Cardiac muscle cell (in vitro differentiated cells and primary cell): ENCODE data around the gene UROC1. TPM values are rescaled to one million over a fixed set of nuclear protein-coding genes. Genes with fewer than 3 reads are reported as not detected.

Experiments used
- DNase-seq, 2 donors: peaks; one replicate each; pipeline versions ENCODE4 v3.0.0 to v3.0.0-alpha.2; 2010 to 2017; ENCODE audit warnings: low read depth in 1 of 2, low spot score in 1 of 2
- H3K27ac ChIP-seq: fragments of 200-600 bp; sonication (generic); 2 replicates; pipeline ENCODE4 v1.5.1; 2016
- H3K27me3 ChIP-seq: fragments of 200-600 bp; sonication (generic); 2 replicates; pipeline ENCODE4 v1.6.0; 2016; ENCODE audit warnings: control low read depth
- H3K36me3 ChIP-seq: fragments of 200-600 bp; sonication (generic); 2 replicates; pipeline ENCODE4 v1.5.1; 2016; ENCODE audit warnings: control low read depth
- H3K4me1 ChIP-seq: fragments of 200-600 bp; sonication (generic); 2 replicates; pipeline ENCODE4 v1.8.1; 2017; ENCODE audit warnings: low read depth, mild to moderate bottlenecking, mixed run types
- H3K4me3 ChIP-seq: fragments of 200-600 bp; sonication (generic); 2 replicates; pipeline ENCODE4 v1.5.1; 2016; ENCODE audit warnings: mild to moderate bottlenecking
- H3K9me3 ChIP-seq: fragments of 200-600 bp; sonication (generic); 2 replicates; pipeline ENCODE4 v1.5.1; 2017; ENCODE audit warnings: low read depth, mild to moderate bottlenecking, control low read depth
- polyA plus RNA-seq: library from polyadenylated mRNA; unstranded; fragments of >200 nt; fragmentation: Nextera tagmentation; extraction: Ambion mirVana; gene quantifications from 2 replicates; pipeline ENCODE4 v1.2.1, GENCODE V29; 2016
- total RNA-seq: library from RNA; depleted of rRNA; stranded (reverse); fragments of >200 nt; gene quantifications from 2 replicates; pipeline ENCODE4 v1.2.3, GENCODE V29; 2016
- TF ChIP-seq, protein P1 (sequence below): IDR thresholded peaks from 2 replicates; pipeline ENCODE4 v1.5.1; 2012; ENCODE audit warnings: low read depth, mild to moderate bottlenecking, low read length

Gene UROC1
- total and polyA plus RNA-seq, 2 experiments from 2014 or later = not detected

DNA sequence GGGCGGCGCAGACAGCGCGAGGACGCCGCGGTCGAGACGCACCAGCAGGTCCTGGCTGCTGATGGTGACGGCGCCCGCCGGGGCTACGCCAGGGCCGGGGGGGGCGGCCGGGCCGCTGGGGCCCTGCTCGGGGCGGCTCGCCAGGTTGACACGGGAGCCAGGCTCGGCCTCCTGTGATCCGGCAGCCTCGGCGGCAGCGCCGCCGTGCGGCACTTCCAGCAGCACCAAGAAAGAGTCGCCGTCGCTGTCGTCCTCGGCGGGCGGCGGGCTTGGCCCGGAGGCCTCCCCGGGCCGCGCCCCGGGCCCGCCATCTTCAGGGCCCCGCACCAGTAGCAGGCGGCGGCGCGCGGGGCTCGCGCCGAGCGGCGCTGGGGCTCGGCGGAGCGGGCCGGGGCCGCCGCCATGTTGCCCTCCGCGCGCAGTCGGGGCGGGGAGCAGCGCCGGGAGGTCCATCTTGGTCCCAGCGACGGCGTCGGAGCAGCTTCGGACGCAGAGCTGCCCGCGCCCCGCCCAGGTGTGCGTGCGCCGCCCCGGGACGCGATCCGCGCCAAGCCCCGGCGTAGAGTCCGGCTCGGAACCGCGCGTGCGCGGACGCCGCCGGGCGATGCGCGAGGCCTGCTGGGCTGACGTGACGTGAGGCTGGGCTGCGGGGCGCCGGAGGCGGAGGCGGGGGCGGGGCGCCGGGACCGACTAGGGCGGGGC is 42.0 kb downstream of the UROC1 start, which contains the start of gene ZXDC:
ZXDC (minus strand) TSS at position 479 of the 702 bp plus-strand sequence; CDS start at position 453, 26 bp downstream.
- Histone ChIP-seq H3K36me3 (peaks cover 8% of the 10 kb centered on the region), H3K4me3 (peak within 1 kb of the TSS; percentile 61), H3K27ac (peak within 1 kb of the TSS; percentile 95), H3K27me3 (no peaks in the 10 kb centered on the region), H3K9me3 (no peaks in the 10 kb centered on the region), H3K4me1 (peaks cover 27% of the 10 kb centered on the region)
- TF ChIP-seq, protein P1, sequence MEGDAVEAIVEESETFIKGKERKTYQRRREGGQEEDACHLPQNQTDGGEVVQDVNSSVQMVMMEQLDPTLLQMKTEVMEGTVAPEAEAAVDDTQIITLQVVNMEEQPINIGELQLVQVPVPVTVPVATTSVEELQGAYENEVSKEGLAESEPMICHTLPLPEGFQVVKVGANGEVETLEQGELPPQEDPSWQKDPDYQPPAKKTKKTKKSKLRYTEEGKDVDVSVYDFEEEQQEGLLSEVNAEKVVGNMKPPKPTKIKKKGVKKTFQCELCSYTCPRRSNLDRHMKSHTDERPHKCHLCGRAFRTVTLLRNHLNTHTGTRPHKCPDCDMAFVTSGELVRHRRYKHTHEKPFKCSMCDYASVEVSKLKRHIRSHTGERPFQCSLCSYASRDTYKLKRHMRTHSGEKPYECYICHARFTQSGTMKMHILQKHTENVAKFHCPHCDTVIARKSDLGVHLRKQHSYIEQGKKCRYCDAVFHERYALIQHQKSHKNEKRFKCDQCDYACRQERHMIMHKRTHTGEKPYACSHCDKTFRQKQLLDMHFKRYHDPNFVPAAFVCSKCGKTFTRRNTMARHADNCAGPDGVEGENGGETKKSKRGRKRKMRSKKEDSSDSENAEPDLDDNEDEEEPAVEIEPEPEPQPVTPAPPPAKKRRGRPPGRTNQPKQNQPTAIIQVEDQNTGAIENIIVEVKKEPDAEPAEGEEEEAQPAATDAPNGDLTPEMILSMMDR = peak; percentile 26
- peak; percentile 96 to 97 for DNase-seq

- Histone ChIP-seq H3K27me3 (no peaks in the 10 kb centered on the region), H3K4me3 (peak overlapping the region; percentile 61), H3K9me3 (no peaks in the 10 kb centered on the region), H3K4me1 (peaks cover 27% of the 10 kb centered on the region), H3K36me3 (peaks cover 13% of the 10 kb centered on the region), H3K27ac (peak overlapping the region; percentile 95)
- TF ChIP-seq, protein P1 = no peak
- DNase-seq = peak; percentile 53 to 64
These were observed 42.8 kb downstream of the UROC1 start for GRCh38 chr3:126474498-126475412.

DNA sequence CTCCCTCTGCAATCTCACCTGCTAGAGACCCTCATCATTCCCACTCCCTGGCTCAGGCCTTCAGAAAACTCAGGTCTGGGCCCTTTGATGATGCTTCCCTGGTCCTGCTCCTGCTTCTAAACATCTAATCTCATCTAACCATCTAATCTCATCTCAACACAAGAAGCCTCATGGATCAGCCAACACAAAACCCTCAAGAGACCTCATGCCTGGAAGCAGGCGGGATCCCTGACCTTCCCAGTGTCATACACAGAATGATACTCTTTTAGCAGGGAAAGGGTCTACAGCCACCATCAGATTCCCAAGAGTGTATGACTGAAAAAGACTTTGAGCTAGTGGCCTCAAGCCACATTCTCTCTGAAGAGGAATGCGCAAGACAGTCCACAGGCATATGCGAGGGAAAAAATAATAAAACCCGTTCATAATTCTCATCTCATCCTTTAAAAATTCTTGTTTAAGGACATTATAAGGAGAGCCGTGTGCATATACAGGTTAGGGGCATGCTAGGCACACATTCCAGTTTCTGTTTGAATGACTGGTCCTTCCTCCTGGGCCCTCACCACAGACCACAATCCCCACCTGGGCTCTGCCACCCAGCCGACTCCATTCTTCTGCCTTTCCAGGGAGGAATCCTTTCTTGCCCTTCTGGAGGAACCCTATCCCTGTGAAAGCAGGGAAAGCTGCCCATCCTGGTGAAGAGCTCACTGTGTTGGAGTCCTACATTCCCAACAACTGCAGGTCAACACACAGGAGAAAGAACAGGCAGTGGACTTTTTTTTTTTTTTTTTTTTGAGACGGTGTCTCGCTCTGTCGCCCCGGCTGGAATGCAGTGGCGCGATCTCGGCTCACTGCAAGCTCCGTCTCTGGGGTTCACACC is 44.0 kb downstream of the UROC1 start:
- Histone ChIP-seq H3K27ac (no peak overlapping the region), H3K9me3 (no peaks in the 10 kb centered on the region), H3K27me3 (no peaks in the 10 kb centered on the region), H3K36me3 (peaks cover 13% of the 10 kb centered on the region), H3K4me3 (peak overlapping the region; percentile 61), H3K4me1 (peaks cover 39% of the 10 kb centered on the region)
- TF ChIP-seq, protein P1 = no peak
- no peak for DNase-seq

DNA sequence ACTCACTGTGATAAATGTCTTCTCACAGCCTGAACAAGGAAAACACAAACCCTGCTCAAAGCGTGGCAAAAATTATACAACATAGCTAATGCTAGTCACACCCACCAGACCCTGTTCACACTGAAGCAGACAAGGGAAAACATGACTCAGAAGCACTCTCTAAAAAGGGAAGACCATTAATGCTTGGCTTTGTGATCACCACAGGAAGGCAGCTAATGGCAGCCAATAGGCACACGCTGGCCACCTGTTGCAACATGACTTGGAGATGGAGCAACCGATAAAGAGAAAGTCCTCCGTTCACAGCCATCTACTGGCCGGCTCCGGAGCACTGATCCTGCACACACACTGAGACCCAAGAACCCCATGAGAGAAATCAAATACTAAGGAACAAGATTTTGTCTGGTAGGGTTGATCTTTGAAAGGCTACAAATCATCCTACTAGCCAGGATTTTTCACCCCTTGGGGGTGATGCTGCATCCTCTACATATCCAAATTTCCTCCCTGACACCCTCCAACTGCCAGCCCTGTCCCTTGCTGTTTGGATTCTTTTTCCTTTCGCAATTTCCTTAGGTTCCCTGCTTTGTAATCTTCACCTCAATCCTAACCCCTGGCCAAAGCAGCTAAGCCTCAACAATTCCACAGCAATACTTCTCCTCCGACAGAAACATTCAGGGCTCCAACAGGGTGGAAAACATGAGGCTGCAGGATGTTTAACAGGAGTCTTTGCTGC is 45.1 kb downstream of the UROC1 start:
- Histone ChIP-seq H3K9me3 (no peaks in the 10 kb centered on the region), H3K36me3 (peaks cover 13% of the 10 kb centered on the region), H3K4me1 (peaks cover 44% of the 10 kb centered on the region), H3K4me3 (no peak overlapping the region), H3K27ac (no peak overlapping the region), H3K27me3 (no peaks in the 10 kb centered on the region)
- peak in 1 of 2 donors; percentile 86 for DNase-seq
- TF ChIP-seq, protein P1 = peak; percentile 6
